Measurements from ENCODE around the gene IL17RE.
"Not testable (repeated sequence)": the region's sequence is repeated elsewhere in the genome, so short reads cannot be mapped to it uniquely, and the experiment has no call there.

Gene IL17RE

GRCh38 chr3:9932843-9933560 lies 30.4 kb downstream of the IL17RE start:
- in situ Hi-C loops (cut with HindIII; ENCODE audit: low sequenced_read_pairs), result loop anchor here (5.0 kb wide), 1 partner anchor 99 kb away; no protein-coding TSS in a partner anchor

DNA sequence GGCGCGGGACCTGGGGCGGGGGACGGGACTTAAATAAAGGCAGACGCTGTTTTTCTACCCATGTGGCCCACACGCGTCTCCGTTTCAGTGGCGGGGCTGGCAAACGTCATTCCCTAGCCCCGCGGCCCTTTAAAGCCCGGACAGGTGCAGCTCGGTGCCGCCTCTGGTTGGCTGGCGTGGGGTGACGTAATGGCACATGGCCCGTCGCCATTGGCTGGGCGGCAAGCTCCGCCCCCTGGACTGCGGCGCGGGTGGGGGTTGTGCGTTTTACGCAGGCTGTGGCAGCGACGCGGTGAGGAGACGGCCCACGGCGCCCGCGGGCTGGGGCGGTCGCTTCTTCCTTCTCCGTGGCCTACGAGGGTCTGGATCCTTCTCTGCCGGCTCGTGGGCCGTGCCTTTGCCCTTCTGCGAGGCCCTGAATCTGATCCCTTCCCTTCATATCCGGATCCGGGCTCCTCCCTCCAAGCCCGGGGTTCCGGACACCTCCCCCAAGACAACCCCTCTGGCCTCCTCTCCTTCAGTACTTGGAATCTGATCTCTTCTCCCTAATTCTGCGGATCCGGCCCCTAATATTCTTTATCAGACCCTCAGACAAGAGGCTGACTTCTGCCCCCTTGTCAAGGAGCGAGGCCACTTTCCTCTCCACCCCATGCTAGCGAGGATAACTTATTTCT lies 31.1 kb downstream of the IL17RE start, which contains the start of gene CRELD1:
Gene CRELD1, plus strand, starts transcription at position 274 of the 674 bp plus-strand sequence. CDS start 605 bp downstream, outside the sequence.
- in situ Hi-C loops (cut with HindIII; ENCODE audit: low sequenced_read_pairs), result loop anchor here (5.0 kb wide), 1 partner anchor 99 kb away; no protein-coding TSS in a partner anchor

DNA sequence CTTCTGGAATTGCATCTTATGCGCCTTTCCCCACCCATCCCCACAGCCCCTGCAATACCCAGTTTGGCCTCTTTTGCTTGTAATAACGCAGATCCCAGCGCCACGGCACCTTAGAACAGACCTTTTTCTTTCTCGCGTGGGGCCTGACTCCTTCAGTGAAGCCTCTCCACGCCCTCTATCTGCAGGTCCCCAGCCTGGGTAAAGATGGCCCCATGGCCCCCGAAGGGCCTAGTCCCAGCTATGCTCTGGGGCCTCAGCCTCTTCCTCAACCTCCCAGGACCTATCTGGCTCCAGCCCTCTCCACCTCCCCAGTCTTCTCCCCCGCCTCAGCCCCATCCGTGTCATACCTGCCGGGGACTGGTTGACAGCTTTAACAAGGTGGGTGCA lies 31.6 kb downstream of the IL17RE start:
- in situ Hi-C loops (cut with HindIII; ENCODE audit: low sequenced_read_pairs), result loop anchor here (5.0 kb wide), 1 partner anchor 98 kb away; no protein-coding TSS in a partner anchor

DNA sequence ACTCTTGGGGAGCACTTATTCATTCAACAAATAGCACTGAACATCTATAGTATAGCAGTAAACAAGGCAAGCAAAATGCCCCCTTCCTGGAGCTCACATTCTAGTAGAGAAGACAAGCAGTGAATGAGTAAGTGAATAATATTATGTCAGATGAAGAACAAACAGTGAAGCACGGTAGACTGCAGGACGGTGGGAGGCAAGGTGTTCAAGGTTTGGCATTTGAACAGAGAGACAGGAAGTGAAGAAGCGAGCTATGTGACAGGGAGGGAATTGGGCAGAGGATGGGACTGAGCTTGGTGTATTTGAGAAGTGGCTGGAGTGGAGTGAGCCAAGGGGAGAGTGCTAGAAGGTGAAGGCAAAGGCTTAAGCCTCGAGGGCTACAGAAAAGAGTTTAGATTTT lies 32.3 kb downstream of the IL17RE start:
- in situ Hi-C loops (cut with HindIII; ENCODE audit: low sequenced_read_pairs), result loop anchor here (5.0 kb wide), 1 partner anchor 97 kb away; no protein-coding TSS in a partner anchor

- in situ Hi-C loops (cut with HindIII; ENCODE audit: low sequenced_read_pairs), result no loop called here
These were observed 33.4 kb downstream of the IL17RE start for GRCh38 chr3:9935966-9936510.

DNA sequence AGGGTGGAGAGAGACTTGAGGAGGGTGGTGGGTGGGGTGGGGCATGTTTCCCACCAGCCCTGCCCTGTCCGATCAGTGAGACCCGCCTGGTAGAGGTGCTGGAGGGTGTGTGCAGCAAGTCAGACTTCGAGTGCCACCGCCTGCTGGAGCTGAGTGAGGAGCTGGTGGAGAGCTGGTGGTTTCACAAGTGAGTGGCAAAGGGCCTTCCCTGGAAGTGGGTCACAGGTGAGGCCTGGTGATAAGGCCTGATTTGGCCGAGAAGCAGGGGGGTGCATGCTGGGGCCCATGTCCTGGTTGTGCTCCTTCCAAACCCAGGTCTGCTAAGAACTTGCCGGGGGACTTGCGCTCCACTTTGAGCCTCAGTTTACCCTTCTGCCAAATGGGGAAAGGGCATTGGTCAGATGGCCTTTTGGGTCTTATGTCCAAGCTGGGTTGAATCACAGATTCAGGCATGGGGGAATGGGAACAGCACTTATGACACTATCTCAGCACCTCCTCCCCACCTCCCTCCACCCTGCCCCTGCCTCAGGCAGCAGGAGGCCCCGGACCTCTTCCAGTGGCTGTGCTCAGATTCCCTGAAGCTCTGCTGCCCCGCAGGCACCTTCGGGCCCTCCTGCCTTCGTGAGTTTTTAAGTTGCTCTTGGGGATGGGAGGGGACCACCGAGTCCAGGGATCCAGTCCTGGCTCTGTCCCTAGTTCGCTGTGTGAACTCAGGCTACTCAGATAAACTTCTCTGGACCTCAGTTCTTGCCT lies 35.0 kb downstream of the IL17RE start:
- in situ Hi-C loops (cut with HindIII; ENCODE audit: low sequenced_read_pairs), result no loop called here

DNA sequence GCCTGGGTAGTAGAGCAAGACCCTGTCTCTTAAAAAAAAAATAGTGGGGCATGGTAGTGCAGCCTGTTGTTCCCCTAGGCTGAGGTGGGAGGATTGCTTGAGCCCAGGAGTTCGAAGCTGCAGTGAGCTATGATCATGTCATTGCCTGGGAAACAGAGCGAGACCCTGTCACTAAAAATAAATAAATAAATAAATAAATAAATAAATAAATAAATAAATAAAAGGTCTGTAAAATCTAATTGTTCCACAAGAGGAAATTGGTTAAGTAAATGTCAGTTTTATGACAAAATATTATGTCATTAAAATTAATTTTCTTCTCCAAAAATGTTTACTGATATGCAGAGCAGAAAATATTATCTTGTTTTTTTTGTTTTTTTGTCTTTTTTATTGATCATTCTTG lies 36.3 kb downstream of the IL17RE start:
- in situ Hi-C loops (cut with HindIII; ENCODE audit: low sequenced_read_pairs), result no loop called here

- in situ Hi-C loops (cut with HindIII; ENCODE audit: low sequenced_read_pairs), result not testable (repeated sequence)
These were observed 37.3 kb downstream of the IL17RE start for GRCh38 chr3:9939906-9940305.

- in situ Hi-C loops (cut with HindIII; ENCODE audit: low sequenced_read_pairs), result no loop called here
These were observed 38.1 kb downstream of the IL17RE start for GRCh38 chr3:9940746-9941145.

- in situ Hi-C loops (cut with HindIII; ENCODE audit: low sequenced_read_pairs), result no loop called here
These were observed 39.5 kb downstream of the IL17RE start for GRCh38 chr3:9942164-9942563.

GRCh38 chr3:9942934-9943690 lies 40.5 kb downstream of the IL17RE start:
- in situ Hi-C loops (cut with HindIII; ENCODE audit: low sequenced_read_pairs), result no loop called here

GRCh38 chr3:9944271-9944670 lies 41.6 kb downstream of the IL17RE start:
- in situ Hi-C loops (cut with HindIII; ENCODE audit: low sequenced_read_pairs), result no loop called here

DNA sequence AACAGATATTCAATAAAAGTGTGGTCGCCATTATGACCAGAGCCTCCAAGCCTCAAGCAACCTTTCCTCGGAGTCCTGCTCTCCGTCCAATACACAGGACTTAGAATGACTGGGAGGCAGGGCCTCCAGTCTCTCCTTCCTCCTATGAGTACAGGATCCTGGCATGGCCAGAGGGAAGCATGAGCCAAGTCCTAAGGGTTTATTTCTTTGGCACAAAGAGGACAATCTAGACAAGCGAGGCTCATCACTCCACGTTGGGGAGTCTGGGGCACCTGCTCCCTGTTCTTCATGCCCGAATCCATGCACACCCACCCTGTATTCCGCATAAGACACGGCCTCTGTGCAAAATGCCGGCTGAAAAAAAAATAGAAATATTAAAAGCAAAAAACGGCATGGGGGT lies 42.7 kb downstream of the IL17RE start:
- in situ Hi-C loops (cut with HindIII; ENCODE audit: low sequenced_read_pairs), result no loop called here

DNA sequence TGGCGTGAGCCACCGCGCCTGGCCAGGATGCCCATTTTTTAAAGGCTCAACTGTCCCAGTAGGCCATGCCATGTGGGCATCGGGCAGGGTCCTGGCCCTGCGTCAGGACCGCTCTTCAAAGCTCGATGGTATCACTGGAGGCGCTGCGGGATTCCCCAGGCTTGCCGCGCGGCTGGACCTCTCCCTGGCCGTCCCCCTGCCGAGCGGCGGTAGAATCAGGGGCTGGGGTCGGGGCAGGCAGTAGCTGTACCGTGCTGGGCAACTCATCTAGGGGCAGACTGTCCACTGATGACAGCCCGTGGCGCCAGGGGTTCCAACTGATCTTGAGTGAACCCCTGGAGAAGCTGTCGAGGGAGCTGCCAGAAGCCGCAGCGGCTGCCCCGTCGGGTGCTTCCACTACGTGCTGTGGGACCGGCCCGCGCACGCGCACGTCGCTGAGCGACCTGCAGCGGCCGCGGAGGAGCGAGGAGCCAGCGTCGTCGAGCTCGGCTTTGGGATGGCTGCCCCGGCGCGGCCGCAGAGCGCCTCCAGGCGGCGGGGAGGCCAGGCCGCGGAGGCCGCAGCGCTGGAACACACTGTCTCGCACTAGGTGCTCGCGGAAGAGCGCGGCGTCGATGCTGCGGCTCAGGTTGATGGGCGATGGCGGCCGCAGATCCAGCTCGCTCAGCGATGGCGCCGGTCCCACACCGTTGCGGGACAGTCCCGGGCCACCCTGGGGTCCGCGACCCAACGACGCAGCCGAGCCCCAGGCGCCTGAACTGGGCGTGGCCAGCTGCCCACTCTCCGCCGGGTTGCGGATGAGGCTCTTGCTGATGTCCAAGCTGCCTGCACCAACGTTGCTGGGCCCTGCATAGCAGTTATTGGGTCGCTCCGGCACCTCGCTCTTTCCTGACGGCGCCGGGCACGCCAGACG lies 43.7 kb downstream of the IL17RE start:
- in situ Hi-C loops (cut with HindIII; ENCODE audit: low sequenced_read_pairs), result no loop called here

- in situ Hi-C loops (cut with HindIII; ENCODE audit: low sequenced_read_pairs), result no loop called here
These were observed 44.7 kb downstream of the IL17RE start for GRCh38 chr3:9947025-9947995.

- in situ Hi-C loops (cut with HindIII; ENCODE audit: low sequenced_read_pairs), result no loop called here
These were observed 45.9 kb downstream of the IL17RE start for GRCh38 chr3:9948586-9948985.

DNA sequence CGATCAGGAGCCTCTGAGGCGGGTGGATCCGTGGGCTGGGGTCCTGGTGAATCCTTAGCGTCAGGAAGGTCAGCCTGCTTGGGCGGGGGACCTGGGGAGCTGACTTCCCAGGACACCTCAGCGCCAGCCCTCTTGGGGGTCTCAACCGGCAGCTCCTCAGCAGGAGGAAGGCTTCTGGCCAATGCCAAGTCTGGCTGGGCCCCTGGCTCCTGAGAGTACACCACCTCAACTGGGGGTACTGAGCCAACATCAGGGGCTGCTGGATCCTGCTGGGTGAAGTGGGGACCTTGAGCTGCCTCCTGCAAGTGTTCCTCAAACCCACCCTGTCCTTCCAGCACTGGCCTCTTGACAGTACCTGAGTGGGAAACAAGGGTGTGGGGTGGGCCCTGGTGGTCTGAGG lies 46.5 kb downstream of the IL17RE start:
- in situ Hi-C loops (cut with HindIII; ENCODE audit: low sequenced_read_pairs), result no loop called here

- in situ Hi-C loops (cut with HindIII; ENCODE audit: low sequenced_read_pairs), result no loop called here
These were observed 47.0 kb downstream of the IL17RE start for GRCh38 chr3:9949626-9950025.
